ENCODE data around the gene SLC13A3.

- no peak for TF ChIP-seq CTCF (IDR thresholded peaks at IDR 0.05)
- TF ChIP-seq POLR2A (IDR thresholded peaks at IDR 0.05; ENCODE audit: low read length): no peak
- TF ChIP-seq REST (IDR thresholded peaks at IDR 0.05): no peak
- TF ChIP-seq HDAC2 (IDR thresholded peaks at IDR 0.05): no peak
- TF ChIP-seq MAX (IDR thresholded peaks at IDR 0.05): no peak
- TF ChIP-seq HMGXB4 (CRISPR knock-in tag; IDR thresholded peaks at IDR 0.05; ENCODE audit: borderline replicate concordance): no peak
- no peak for TF ChIP-seq USF2 (IDR thresholded peaks at IDR 0.05)
- TF ChIP-seq PBX3 (IDR thresholded peaks at IDR 0.05): no peak
- TF ChIP-seq MAZ (IDR thresholded peaks at IDR 0.05; ENCODE audit: borderline replicate concordance, low read depth, low read length): no peak
- no peak for TF ChIP-seq CEBPB (IDR thresholded peaks at IDR 0.05)
- TF ChIP-seq PHF8 (IDR thresholded peaks at IDR 0.05; ENCODE audit: borderline replicate concordance, low read depth): no peak
- TF ChIP-seq ATOH8 (CRISPR knock-in tag; IDR thresholded peaks at IDR 0.05; ENCODE audit: low read depth): no peak
These were observed 49.8 kb upstream of the SLC13A3 start for GRCh38 chr20:46701057-46701456.
